ENCODE data around the gene JAK3. TPM values are rescaled to one million over a fixed set of nuclear protein-coding genes. Genes with fewer than 3 reads are reported as not detected.

The JAK3 gene
- total and polyA plus RNA-seq, 4 donors, result 2.8 to 5.0 (median 4.3) TPM

DNA sequence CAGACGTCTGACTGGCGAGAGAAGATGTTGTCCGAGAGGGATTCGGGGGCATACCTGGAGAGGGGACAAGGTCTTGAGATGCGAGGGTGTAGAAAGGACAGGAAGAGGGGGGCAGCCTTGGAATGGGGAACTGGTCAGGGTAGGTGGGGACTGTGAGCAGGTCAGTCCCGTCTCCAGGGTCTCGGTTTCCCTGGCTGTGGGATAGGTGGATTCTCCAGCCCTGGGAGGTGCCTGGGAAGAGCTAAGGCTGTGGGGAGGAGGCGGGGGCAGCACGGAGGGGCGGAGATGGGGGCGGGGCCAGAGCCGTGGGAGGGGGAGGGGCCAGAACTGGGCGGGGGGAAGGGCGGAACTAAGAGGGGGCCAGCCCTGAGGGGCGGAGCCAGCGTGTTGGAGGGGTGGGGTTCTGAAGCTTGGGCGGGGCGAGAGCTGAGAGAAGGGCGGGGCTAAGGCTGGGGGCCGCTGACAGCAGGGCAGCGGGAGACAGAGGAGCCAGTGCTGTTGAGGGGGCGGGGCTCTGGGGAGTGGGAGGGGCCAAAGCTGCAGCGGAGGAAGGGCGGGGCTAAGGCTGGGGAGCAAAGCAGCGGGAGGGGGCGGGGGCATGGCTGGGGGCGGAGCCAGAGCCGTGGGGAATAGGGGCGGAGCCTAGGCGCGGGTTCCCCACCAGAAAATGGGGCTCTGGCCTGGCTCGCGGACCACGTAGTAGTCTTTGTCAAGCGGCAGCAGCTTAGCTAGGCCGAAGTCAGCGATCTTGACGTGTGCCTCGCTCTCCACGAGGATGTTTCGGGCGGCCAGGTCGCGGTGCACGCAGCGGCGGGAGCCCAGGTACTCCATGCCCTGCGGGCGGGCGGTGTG, 17.0 kb downstream of the JAK3 start:
- no peaks in the 10 kb centered on the region for H3K9me3 ChIP-seq (ENCODE audit: control insufficient read depth, insufficient read depth, low read length)
- H3K27ac ChIP-seq (ENCODE audit: low read depth, low read length), result no peak overlapping the region
- H3K4me1 ChIP-seq (ENCODE audit: control insufficient read depth, insufficient read depth, low read length), result peaks cover 17% of the 10 kb centered on the region
- DNase-seq (ENCODE audit: low read depth in 4 of 6, low spot score in 6 of 6), result peak in 5 of 6 donors; percentile 62 to 99 (median 88)
- peaks cover 10% of the 10 kb centered on the region for H3K27me3 ChIP-seq (ENCODE audit: control insufficient read depth, insufficient read depth, low read length)
- 3% methylated on average over 44 of the region's 50 CpGs for WGBS (ENCODE audit: insufficient coverage)
- no peaks in the 10 kb centered on the region for H3K36me3 ChIP-seq (ENCODE audit: control insufficient read depth, insufficient read depth, low read length)
- H3K4me3 ChIP-seq (ENCODE audit: low read depth, low read length), result peak overlapping the region; percentile 39

DNA sequence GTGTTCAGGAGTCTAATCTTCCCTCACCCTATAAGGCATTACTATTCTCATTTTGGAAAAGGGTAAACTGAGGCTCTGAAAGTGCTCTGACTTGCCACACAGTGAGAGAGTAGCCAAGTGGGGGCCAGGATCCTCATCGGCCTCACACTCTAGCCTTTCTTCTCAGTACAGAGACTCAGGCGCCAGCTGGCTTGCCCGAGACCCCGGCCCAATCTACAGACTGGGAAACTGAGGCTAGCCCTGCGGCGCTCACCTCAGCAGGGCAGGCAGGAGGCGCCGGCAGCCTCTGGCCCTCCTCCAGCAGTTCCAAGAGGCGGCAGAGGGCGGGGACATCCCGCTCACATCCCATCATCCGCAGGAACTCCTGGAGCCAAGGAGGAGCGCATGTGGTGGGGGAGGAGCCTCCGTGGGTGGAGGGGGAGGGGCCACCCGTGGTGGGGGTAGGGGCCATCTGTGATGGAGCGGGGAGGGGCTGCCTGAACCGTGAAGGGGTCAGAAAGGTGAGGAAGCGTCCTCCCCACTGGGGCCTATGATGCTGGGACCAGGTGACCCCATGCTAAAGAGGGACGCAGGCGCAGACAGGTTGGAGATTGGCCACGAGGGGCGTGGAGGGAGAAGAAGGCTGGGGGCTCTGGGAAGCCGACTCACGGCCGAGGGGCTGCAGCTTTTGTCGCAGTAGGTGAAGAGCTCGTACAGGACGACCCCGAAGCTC, 17.8 kb downstream of the JAK3 start:
- Histone ChIP-seq H3K4me3 (ENCODE audit: low read depth, low read length) (peak overlapping the region; percentile 39), H3K9me3 (ENCODE audit: control insufficient read depth, insufficient read depth, low read length) (no peaks in the 10 kb centered on the region), H3K27ac (ENCODE audit: low read depth, low read length) (no peak overlapping the region), H3K27me3 (ENCODE audit: control insufficient read depth, insufficient read depth, low read length) (peaks cover 10% of the 10 kb centered on the region), H3K4me1 (ENCODE audit: control insufficient read depth, insufficient read depth, low read length) (peaks cover 17% of the 10 kb centered on the region), H3K36me3 (ENCODE audit: control insufficient read depth, insufficient read depth, low read length) (no peaks in the 10 kb centered on the region)
- peak in 3 of 6 donors; percentile 44 to 92 (median 79) for DNase-seq (ENCODE audit: low read depth in 4 of 6, low spot score in 6 of 6)
- 9% methylated on average over 25 of the region's 29 CpGs for WGBS (ENCODE audit: insufficient coverage)

DNA sequence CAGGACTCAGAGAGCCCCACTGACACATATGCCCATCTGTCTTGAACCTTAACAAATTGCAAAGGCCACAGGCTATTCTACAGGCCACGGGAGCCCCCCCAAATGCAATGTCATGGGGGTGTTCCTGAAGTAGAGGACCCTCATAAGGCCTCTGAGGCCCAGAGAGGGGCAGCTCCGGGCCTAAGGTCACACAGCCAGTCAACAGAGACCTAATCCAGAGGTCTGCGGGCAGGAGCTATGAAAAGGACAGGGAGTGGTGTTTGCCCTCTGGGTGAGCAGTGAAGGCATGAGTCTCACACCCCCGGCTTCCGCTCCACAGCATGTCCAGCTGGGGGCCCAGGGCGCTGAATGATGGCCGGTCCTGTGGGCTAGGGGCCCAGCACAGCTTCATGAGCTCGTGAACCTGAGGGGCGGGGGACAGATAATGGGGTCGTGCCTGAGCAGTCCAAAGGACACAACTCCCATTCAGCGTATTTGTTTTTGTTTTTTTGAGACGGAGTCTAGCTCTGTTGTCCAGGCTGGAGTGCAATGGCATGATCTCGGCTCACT, 21.2 kb downstream of the JAK3 start:
- DNase-seq (ENCODE audit: low read depth in 4 of 6, low spot score in 6 of 6), result no peak
- Histone ChIP-seq H3K4me1 (ENCODE audit: control insufficient read depth, insufficient read depth, low read length) (peaks cover 17% of the 10 kb centered on the region), H3K4me3 (ENCODE audit: low read depth, low read length) (no peak overlapping the region), H3K36me3 (ENCODE audit: control insufficient read depth, insufficient read depth, low read length) (no peaks in the 10 kb centered on the region), H3K27me3 (ENCODE audit: control insufficient read depth, insufficient read depth, low read length) (peaks cover 7% of the 10 kb centered on the region), H3K9me3 (ENCODE audit: control insufficient read depth, insufficient read depth, low read length) (no peaks in the 10 kb centered on the region), H3K27ac (ENCODE audit: low read depth, low read length) (no peak overlapping the region)
- 85% methylated on average over 13 of the region's 13 CpGs for WGBS (ENCODE audit: insufficient coverage)

DNA sequence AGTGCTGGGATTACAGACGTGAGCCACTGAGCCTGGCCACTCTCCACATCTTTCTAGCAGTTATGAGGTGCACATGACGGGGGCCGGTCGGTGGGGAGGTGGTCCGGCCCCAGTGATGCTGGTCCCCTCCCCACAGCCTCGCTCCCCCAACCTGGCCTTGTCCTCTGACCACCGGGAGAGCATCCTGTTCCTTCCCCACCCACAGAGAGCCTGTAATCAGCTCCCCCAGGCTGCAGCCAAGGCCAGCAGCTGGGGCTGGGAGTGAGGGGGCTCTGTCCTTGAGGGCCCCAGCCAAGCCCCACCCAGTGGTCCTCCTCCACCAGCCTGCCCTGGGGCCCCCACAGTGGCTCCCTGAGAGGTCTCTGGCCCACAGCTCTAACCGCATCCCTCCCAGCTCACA, 23.4 kb downstream of the JAK3 start:
- H3K9me3 ChIP-seq (ENCODE audit: control insufficient read depth, insufficient read depth, low read length), result no peaks in the 10 kb centered on the region
- H3K36me3 ChIP-seq (ENCODE audit: control insufficient read depth, insufficient read depth, low read length), result no peaks in the 10 kb centered on the region
- DNase-seq (ENCODE audit: low read depth in 4 of 6, low spot score in 6 of 6), result no peak
- 56% methylated on average over 8 of the region's 8 CpGs for WGBS (ENCODE audit: insufficient coverage)
- H3K4me1 ChIP-seq (ENCODE audit: control insufficient read depth, insufficient read depth, low read length), result peaks cover 2% of the 10 kb centered on the region
- no peaks in the 10 kb centered on the region for H3K27me3 ChIP-seq (ENCODE audit: control insufficient read depth, insufficient read depth, low read length)
- no peak overlapping the region for H3K4me3 ChIP-seq (ENCODE audit: low read depth, low read length)
- H3K27ac ChIP-seq (ENCODE audit: low read depth, low read length), result no peak overlapping the region

DNA sequence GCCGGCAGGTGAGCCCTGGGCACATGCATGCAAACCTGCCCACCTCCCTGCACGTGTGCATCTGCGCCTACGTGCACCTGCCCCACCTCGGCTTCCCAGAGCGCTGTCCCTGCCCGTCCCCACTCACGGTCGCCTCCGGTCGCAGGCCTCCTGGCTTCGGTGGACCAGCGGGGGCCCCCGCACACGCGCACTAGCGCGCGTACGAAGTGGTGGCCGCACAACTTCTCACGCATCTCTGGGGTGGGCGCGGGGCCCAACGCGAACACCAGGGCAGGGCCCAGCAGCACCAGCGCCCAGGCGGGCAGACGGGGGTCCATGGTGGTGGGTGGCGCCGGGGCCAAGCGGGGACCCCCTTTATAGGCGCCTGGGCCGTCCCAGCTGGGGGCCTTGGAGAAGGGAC, 26.6 kb downstream of the JAK3 start, which contains the start of gene INSL3:
INSL3 (minus strand) TSS at position 330 of the 400 bp plus-strand sequence; CDS start at position 317, 13 bp downstream.
- Histone ChIP-seq H3K9me3 (ENCODE audit: control insufficient read depth, insufficient read depth, low read length) (no peaks in the 10 kb centered on the region), H3K4me3 (ENCODE audit: low read depth, low read length) (no peak within 1 kb of the TSS), H3K27ac (ENCODE audit: low read depth, low read length) (no peak within 1 kb of the TSS), H3K4me1 (ENCODE audit: control insufficient read depth, insufficient read depth, low read length) (peaks cover 2% of the 10 kb centered on the region), H3K36me3 (ENCODE audit: control insufficient read depth, insufficient read depth, low read length) (no peaks in the 10 kb centered on the region), H3K27me3 (ENCODE audit: control insufficient read depth, insufficient read depth, low read length) (no peaks in the 10 kb centered on the region)
- 63% methylated on average over 34 of the region's 34 CpGs for WGBS (ENCODE audit: insufficient coverage)
- DNase-seq (ENCODE audit: low read depth in 4 of 6, low spot score in 6 of 6), result no peak

DNA sequence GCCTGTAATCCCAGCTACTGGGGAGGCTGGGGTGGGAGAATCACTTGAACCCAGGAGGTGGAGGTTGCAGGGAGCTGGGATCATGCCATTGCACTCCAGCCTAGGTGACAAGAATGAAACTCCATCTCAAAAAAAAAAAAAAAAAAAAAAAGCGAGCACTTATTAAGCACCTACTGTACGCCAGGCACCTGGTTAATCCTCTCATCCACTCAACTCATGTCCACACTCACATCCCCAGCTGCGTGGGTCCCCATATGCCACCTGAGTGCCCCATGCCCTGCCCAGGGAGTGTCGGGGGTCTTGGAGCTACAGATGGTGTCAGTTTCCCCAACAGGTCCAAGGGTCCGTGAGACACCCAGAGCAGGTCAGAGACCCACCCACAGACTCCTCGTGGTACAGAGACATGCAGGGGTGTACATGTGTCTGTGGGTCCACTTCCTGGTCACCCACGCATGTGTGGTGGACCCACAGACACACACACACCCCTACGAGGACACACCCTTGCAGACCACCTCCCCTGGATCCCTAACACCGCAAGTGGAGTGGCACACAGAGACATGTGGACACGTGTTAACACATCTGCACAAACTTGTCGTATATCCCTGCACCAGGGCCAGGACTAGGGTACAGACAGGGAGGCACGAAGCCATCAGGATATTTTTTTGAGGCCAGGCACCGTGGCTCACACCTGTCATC, 30.0 kb downstream of the JAK3 start:
- no peaks in the 10 kb centered on the region for H3K27me3 ChIP-seq (ENCODE audit: control insufficient read depth, insufficient read depth, low read length)
- H3K9me3 ChIP-seq (ENCODE audit: control insufficient read depth, insufficient read depth, low read length), result no peaks in the 10 kb centered on the region
- no peak for DNase-seq (ENCODE audit: low read depth in 4 of 6, low spot score in 6 of 6)
- no peaks in the 10 kb centered on the region for H3K36me3 ChIP-seq (ENCODE audit: control insufficient read depth, insufficient read depth, low read length)
- H3K4me1 ChIP-seq (ENCODE audit: control insufficient read depth, insufficient read depth, low read length), result no peaks in the 10 kb centered on the region
- H3K27ac ChIP-seq (ENCODE audit: low read depth, low read length), result no peak overlapping the region
- no peak overlapping the region for H3K4me3 ChIP-seq (ENCODE audit: low read depth, low read length)
- WGBS (ENCODE audit: insufficient coverage), result 83% methylated on average over 8 of the region's 13 CpGs

DNA sequence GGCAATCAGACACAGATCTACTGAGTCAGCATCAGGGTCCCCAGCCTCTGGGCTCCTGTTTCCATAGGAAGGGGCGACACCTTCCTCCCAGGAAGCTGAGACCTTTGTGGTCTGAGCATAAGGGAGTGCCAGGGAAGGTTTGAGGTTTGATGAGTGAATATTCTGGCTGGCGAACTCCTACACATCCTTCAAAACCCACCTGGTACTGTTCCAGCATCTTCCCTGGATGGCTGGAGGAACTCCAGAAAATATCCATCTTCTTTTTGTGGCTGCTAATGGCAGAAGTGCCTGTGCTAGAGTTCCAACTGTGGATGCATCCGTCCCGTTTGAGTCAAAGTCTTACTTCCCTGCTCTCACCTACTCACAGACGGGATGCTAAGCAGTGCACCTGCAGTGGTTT, 35.7 kb downstream of the JAK3 start:
- no peak for DNase-seq (ENCODE audit: low read depth in 4 of 6, low spot score in 6 of 6)
- no peak overlapping the region for H3K27ac ChIP-seq (ENCODE audit: low read depth, low read length)
- no peaks in the 10 kb centered on the region for H3K9me3 ChIP-seq (ENCODE audit: control insufficient read depth, insufficient read depth, low read length)
- H3K27me3 ChIP-seq (ENCODE audit: control insufficient read depth, insufficient read depth, low read length), result no peaks in the 10 kb centered on the region
- 65% methylated on average over 4 of the region's 5 CpGs for WGBS (ENCODE audit: insufficient coverage)
- no peak overlapping the region for H3K4me3 ChIP-seq (ENCODE audit: low read depth, low read length)
- no peaks in the 10 kb centered on the region for H3K36me3 ChIP-seq (ENCODE audit: control insufficient read depth, insufficient read depth, low read length)
- H3K4me1 ChIP-seq (ENCODE audit: control insufficient read depth, insufficient read depth, low read length), result no peaks in the 10 kb centered on the region

DNA sequence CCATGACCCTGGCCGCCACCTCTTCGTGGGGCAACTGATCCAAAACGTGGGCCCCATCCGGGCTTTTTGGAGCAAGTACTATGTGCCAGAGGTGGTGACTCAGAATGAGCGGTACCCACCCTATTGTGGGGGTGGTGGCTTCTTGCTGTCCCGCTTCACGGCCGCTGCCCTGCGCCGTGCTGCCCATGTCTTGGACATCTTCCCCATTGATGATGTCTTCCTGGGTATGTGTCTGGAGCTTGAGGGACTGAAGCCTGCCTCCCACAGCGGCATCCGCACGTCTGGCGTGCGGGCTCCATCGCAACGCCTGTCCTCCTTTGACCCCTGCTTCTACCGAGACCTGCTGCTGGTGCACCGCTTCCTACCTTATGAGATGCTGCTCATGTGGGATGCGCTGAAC, 36.1 kb downstream of the JAK3 start:
- 90% methylated on average over 20 of the region's 20 CpGs for WGBS (ENCODE audit: insufficient coverage)
- Histone ChIP-seq H3K4me3 (ENCODE audit: low read depth, low read length) (no peak overlapping the region), H3K4me1 (ENCODE audit: control insufficient read depth, insufficient read depth, low read length) (no peaks in the 10 kb centered on the region), H3K9me3 (ENCODE audit: control insufficient read depth, insufficient read depth, low read length) (no peaks in the 10 kb centered on the region), H3K27me3 (ENCODE audit: control insufficient read depth, insufficient read depth, low read length) (no peaks in the 10 kb centered on the region), H3K36me3 (ENCODE audit: control insufficient read depth, insufficient read depth, low read length) (no peaks in the 10 kb centered on the region), H3K27ac (ENCODE audit: low read depth, low read length) (no peak overlapping the region)
- DNase-seq (ENCODE audit: low read depth in 4 of 6, low spot score in 6 of 6), result no peak

DNA sequence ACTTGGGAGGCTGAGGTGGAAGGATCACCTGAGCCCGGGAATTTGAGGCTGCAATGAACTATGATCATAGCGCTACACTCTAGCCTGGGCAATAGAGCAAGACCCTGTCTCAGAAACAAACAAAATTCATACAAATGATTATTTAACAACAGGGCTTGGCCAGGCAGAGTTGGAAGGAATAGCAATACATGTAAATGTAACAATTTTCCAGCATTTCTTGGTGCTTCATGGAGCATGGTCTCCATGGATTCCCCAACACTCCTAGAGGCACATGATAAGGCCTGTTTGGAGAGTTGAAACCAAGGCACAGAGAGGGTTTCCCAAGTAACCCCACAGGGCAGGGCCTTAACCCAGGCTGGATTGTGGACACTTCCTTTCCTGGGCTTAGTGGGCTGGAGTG, 36.7 kb downstream of the JAK3 start:
- WGBS (ENCODE audit: insufficient coverage), result no CpG with 5 or more reads among the region's 2 CpGs

More for the DNA sequence above, 36.7 kb downstream of the JAK3 start:
- Histone ChIP-seq H3K4me3 (ENCODE audit: low read depth, low read length) (no peak overlapping the region), H3K4me1 (ENCODE audit: control insufficient read depth, insufficient read depth, low read length) (no peaks in the 10 kb centered on the region), H3K36me3 (ENCODE audit: control insufficient read depth, insufficient read depth, low read length) (no peaks in the 10 kb centered on the region), H3K27ac (ENCODE audit: low read depth, low read length) (no peak overlapping the region), H3K27me3 (ENCODE audit: control insufficient read depth, insufficient read depth, low read length) (no peaks in the 10 kb centered on the region), H3K9me3 (ENCODE audit: control insufficient read depth, insufficient read depth, low read length) (no peaks in the 10 kb centered on the region)
- no peak for DNase-seq (ENCODE audit: low read depth in 4 of 6, low spot score in 6 of 6)

All from spinal cord (tissue), 10 donors.